ENCODE data around the gene TLE4.

Gene TLE4

DNA sequence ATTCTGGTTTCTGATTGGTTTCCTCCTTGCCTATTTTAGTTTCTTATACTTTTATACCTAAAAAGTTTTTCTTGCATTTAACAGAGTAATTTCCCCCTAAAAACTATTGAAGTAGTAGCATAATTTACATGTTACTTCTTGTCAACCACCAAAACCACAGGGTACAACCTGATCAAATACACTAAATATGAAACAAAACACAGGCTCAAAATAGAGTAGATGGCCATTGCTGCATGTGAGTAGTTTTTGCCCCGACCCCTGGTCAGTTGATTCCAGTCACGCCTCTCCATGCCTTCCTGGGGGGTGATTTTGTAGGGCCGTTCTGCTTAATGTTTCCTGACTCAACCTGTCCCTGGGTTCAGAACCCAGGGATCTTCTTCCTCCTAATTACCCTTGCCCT lies 101.8 kb downstream of the TLE4 start:
- Histone ChIP-seq H3K27ac (replicated peaks) (no peak overlapping the region), H3K27me3 (ENCODE audit: insufficient read depth, poor library complexity, severe bottlenecking) (no peaks in the 10 kb centered on the region), H3K4me3 (replicated peaks; ENCODE audit: insufficient read depth, low read length) (no peak overlapping the region)
- DNase-seq (ENCODE audit: low read depth in 1 of 2, low spot score in 1 of 2), result no peak
- no peak for TF ChIP-seq SPI1 (IDR thresholded peaks at IDR 0.05; ENCODE audit: borderline replicate concordance, low read depth)
- no peak for TF ChIP-seq GABPA (IDR thresholded peaks at IDR 0.05; ENCODE audit: low read depth)
- no peak for TF ChIP-seq POLR2AphosphoS5 (IDR thresholded peaks at IDR 0.05; ENCODE audit: low read depth)
- TF ChIP-seq, protein P1, sequence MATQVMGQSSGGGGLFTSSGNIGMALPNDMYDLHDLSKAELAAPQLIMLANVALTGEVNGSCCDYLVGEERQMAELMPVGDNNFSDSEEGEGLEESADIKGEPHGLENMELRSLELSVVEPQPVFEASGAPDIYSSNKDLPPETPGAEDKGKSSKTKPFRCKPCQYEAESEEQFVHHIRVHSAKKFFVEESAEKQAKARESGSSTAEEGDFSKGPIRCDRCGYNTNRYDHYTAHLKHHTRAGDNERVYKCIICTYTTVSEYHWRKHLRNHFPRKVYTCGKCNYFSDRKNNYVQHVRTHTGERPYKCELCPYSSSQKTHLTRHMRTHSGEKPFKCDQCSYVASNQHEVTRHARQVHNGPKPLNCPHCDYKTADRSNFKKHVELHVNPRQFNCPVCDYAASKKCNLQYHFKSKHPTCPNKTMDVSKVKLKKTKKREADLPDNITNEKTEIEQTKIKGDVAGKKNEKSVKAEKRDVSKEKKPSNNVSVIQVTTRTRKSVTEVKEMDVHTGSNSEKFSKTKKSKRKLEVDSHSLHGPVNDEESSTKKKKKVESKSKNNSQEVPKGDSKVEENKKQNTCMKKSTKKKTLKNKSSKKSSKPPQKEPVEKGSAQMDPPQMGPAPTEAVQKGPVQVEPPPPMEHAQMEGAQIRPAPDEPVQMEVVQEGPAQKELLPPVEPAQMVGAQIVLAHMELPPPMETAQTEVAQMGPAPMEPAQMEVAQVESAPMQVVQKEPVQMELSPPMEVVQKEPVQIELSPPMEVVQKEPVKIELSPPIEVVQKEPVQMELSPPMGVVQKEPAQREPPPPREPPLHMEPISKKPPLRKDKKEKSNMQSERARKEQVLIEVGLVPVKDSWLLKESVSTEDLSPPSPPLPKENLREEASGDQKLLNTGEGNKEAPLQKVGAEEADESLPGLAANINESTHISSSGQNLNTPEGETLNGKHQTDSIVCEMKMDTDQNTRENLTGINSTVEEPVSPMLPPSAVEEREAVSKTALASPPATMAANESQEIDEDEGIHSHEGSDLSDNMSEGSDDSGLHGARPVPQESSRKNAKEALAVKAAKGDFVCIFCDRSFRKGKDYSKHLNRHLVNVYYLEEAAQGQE (IDR thresholded peaks at IDR 0.05; ENCODE audit: insufficient replicate concordance, low read depth), result no peak
- TF ChIP-seq, protein P2, sequence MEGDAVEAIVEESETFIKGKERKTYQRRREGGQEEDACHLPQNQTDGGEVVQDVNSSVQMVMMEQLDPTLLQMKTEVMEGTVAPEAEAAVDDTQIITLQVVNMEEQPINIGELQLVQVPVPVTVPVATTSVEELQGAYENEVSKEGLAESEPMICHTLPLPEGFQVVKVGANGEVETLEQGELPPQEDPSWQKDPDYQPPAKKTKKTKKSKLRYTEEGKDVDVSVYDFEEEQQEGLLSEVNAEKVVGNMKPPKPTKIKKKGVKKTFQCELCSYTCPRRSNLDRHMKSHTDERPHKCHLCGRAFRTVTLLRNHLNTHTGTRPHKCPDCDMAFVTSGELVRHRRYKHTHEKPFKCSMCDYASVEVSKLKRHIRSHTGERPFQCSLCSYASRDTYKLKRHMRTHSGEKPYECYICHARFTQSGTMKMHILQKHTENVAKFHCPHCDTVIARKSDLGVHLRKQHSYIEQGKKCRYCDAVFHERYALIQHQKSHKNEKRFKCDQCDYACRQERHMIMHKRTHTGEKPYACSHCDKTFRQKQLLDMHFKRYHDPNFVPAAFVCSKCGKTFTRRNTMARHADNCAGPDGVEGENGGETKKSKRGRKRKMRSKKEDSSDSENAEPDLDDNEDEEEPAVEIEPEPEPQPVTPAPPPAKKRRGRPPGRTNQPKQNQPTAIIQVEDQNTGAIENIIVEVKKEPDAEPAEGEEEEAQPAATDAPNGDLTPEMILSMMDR (IDR thresholded peaks at IDR 0.05; ENCODE audit: insufficient read depth, low read length), result no peak

DNA sequence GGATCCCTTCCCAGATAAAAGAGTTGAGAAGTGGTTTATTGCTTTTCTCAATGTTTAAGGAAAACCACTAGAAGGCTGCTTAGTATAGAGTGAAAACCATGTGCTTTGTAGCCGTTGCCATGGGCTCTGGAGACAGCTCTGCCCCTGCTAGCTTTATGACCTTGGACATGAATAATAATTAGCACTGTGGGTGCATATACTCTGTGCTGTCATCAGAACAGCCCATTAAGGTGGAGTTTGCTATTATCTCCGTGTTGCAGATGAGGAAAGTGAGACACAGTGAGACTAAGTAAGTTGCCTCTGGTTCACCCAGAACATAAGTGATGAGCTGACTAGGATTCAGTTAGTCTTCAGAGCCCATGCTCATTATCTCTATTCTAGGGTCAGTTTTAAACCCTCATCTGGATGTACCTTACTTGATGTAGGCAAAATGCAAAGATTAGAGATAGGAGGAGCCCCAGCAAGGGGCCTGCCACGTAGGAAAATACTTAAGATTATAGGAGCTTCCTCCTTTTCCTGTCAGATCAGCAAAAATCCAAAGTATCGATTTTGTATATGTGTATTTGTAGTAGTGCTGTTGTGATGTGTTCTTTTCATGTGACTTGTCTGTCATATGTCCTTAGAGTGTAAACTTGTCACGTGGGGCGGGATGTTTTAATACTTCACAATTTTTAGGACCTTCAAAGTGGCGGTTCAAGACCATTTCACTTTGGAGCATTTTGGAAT lies 102.5 kb downstream of the TLE4 start:
- Histone ChIP-seq H3K4me3 (replicated peaks; ENCODE audit: insufficient read depth, low read length) (no peak overlapping the region), H3K27me3 (ENCODE audit: insufficient read depth, poor library complexity, severe bottlenecking) (no peaks in the 10 kb centered on the region), H3K27ac (replicated peaks) (no peak overlapping the region)
- no peak for DNase-seq (ENCODE audit: low read depth in 1 of 2, low spot score in 1 of 2)
- TF ChIP-seq GABPA (IDR thresholded peaks at IDR 0.05; ENCODE audit: low read depth) (no peak), SPI1 (IDR thresholded peaks at IDR 0.05; ENCODE audit: borderline replicate concordance, low read depth) (no peak), POLR2AphosphoS5 (IDR thresholded peaks at IDR 0.05; ENCODE audit: low read depth) (no peak)
- TF ChIP-seq, protein P2 (IDR thresholded peaks at IDR 0.05; ENCODE audit: insufficient read depth, low read length), result no peak
- TF ChIP-seq, protein P1 (IDR thresholded peaks at IDR 0.05; ENCODE audit: insufficient replicate concordance, low read depth), result no peak

DNA sequence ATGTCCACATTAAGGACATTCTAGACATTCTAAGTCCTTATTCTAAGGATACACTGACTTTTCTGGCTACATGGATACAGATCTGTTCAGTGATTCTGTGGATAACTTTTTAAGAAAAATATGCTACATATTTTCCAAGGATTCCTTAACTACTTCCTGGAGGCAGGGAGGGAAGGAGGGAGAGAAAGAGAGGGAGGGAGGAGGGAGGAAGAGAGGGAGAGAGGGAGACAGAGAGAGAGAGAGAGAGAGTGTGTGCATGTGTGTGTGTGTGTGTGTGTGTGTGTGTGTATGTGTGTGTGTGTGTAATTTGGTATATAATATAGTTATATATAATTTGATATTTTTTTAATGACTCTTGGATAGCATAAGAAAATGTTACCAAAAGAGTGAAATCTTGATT lies 109.8 kb downstream of the TLE4 start:
- H3K27ac ChIP-seq (replicated peaks), result no peak overlapping the region
- no peaks in the 10 kb centered on the region for H3K27me3 ChIP-seq (ENCODE audit: insufficient read depth, poor library complexity, severe bottlenecking)
- no peak overlapping the region for H3K4me3 ChIP-seq (replicated peaks; ENCODE audit: insufficient read depth, low read length)
- TF ChIP-seq, protein P1 (IDR thresholded peaks at IDR 0.05; ENCODE audit: insufficient replicate concordance, low read depth), result no peak
- TF ChIP-seq GABPA (IDR thresholded peaks at IDR 0.05; ENCODE audit: low read depth), result no peak
- no peak for TF ChIP-seq POLR2AphosphoS5 (IDR thresholded peaks at IDR 0.05; ENCODE audit: low read depth)
- TF ChIP-seq, protein P2 (IDR thresholded peaks at IDR 0.05; ENCODE audit: insufficient read depth, low read length), result no peak
- TF ChIP-seq SPI1 (IDR thresholded peaks at IDR 0.05; ENCODE audit: borderline replicate concordance, low read depth), result no peak
- no peak for DNase-seq (ENCODE audit: low read depth in 1 of 2, low spot score in 1 of 2)

Data from HL-60 (cell line).